Urothelium cell line (cell line): Measurements from ENCODE around the gene TMEM100.

Experiments used
- DNase-seq: peaks from one replicate; pipeline ENCODE4 v3.0.0; 2011; ENCODE audit warnings: low spot score, mixed read lengths
- FAIRE-seq: peaks from 2 replicates; lab custom pipeline; 2011; peaks lifted over from hg19 to GRCh38; lab: Jason Lieb, UNC

TMEM100 gene

DNA sequence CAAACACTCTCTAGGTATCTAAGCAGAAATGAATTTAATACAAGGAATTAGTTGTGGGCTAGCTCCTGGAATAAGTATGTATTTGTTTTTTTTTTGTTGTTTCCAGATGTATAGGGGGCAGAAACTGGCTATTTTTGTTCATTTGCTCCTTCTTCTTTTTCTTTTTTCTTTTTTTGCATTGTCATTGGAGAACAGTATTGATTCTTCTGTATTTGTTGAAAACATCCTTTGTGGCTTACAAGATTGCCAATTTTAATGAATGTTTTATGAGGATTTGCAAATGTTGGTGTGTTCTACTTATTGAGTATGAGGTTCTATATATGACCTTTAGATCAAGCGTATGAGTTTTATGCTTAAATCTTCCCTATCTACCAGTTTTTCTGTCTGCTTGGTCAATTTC, 22.6 kb upstream of the TMEM100 start:
- FAIRE-seq (no peak), DNase-seq (no peak)

DNA sequence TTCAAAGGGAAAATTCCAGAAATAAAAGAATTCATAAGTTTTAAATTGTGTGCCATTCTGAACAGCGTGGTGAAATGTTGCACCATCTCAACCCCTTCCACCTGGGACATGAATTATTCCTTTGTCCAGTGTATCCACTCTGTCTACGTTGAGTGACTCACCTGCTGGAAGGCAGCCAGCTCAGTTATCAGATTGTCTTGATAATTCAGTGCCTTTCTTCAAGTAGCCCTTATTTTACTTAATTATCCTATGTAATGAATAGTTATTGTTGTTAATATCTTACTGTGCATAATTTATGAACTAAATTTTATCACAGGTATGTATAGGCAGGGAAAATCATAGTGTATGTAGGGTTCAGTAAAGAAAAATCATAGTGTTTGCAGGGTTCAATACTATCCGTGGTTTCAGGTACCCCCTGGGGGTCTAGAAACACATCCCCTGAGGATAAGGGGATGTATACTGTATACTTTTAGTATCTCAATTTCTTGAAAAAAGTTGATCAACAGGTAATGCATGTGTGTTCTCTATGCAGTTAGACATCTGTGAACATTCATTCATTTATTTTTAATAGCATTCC, 20.5 kb upstream of the TMEM100 start:
- DNase-seq (peak; percentile 55), FAIRE-seq (peak; percentile 91)

DNA sequence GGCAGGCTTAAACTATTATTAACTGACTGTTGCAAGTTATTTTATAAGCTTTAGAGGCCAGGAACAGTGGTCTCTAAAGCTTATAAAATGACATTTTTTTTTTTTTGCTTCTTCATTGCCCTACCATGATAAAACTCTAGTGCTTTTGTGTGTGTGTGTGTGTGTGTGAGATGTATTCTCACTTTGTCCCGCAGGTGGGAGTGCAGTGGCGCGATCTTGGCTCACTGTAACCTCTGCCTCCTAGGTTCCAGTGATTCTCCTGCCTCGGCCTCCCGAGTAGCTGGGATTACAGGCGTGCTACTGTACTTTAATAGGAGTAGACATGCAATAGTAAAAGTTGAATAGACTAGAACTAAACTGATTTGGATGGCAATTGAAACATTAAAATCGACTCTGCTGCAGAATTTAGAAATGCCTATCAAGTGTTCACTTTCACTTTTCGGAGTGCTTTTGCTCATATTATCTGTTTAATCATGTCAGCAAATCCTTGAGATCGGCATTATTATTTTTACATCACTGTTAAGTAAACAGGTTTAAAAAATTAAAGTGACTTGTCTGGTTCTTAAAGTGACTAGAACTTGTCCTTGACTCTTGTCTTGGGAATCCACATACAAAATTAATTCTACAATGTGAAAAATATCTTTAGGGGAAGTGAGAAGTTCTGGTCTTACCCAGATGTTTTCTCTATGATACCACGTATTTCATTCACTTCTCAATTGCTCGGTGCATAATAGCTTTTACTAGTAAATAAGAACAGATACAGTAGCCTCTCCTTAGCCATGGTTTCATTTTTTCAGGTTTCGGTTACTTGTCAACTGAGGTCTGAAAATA, 19.8 kb upstream of the TMEM100 start:
- DNase-seq (no peak), FAIRE-seq (no peak)

DNA sequence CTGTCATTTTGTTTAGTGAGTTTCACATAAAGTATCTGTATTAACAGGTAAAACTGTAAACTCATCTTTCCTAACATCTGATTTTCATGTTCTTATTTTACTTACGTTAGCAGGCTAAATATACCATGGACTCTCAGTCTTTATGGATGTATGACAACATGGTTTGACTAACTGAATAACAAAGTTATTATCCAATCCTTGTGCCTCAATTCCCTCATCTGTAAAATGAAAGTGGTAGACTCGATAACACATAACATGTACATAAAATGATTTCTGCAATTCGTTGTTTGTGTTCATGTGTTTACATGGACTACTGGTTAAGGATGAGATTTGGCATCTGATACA, 18.7 kb upstream of the TMEM100 start:
- no peak for FAIRE-seq
- DNase-seq, result no peak

DNA sequence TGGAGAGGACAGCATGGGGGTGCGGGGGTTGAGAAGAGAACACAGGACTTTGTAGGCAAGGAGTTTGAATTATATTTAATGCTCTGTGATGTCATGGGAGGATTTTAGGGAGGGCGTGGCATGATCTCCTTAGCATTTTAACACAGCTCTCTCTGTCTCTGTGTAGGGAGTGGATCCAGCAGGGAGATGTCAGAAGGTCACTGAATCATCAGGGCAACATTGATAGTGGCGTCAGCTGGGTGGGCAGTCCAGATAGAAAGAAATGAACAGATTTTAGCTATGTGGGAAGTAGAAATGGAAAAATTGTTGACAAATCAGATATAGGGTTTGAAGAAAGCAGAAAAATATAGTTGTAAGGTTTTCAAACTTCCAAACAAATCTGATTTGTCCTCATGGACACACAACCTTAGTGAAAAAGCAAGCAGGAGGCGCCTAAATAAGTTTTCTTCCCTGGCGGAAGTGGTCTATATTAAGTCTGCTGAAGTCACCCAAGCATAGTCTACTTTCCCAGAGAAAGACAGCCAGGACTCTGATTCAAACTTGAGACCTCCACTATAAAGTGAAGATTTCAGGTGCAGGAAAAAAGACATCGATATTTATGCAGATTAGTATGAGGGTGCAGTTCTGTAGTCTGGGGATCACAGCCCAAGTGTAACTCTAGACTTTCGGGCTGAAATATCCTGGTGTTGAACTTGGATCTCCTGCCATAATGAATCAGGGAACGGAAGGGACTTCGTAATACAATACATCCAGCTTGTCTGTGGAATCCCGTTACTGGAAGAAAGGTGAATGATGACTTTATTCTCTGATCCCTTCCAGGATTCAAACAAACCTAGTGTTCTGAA, 18.1 kb upstream of the TMEM100 start:
- FAIRE-seq (no peak), DNase-seq (no peak)

DNA sequence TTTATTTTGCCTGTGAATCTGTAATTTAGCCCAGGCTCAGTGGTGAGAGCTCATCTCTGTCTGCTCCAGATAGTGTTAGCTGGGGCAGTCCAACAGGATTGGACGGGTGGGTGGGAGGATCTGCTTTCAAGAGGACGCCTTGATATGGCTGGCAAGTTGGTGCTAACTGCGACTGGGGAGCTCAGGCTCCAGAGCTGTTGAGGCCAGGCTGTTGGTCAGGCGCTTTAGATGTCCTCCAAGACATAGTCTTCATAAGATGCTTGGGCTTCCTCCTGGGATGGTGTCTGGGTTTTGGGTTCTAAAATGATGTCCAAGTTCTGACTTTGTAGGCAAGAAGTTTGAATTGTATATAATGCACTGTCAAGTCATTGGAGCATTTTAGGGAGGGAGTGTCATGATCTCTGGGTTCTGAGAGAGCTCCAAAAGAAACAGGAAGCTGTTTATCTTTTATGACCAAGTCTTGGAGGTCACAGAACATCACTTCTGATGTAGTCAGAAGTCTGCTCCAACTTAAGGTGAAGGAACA, 15.4 kb upstream of the TMEM100 start:
- DNase-seq, result no peak
- FAIRE-seq, result no peak

DNA sequence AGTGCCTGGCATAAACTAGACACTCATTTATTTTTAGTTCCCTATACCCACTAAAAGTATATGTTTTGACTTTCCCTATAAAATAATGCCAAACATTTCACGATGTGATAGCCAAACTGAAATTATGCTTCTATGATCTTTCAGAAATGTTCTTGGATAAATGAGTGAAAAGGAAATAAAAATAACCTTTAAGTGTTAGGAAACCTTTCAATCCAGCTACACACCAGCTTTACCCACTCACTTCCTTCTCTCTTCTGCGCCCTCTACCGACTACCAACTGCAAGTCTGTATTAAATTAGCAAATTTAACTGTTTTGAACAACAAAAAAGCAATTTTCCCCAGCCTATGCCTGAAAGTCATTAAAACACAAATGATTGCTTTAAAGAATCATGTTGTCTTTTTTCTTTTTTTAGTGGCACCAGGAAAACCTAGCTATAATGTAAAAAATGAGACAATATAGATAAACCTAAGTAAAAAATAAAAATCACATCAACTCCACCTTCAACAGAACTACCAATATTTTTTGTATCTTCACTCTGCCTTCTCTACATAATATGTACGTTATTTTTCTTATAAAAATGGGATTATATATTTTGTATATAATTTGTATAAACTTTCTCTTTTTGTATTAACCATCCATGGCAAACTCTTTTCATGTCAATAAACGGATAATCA, 13.2 kb upstream of the TMEM100 start:
- DNase-seq (peak; percentile 37), FAIRE-seq (no peak)

DNA sequence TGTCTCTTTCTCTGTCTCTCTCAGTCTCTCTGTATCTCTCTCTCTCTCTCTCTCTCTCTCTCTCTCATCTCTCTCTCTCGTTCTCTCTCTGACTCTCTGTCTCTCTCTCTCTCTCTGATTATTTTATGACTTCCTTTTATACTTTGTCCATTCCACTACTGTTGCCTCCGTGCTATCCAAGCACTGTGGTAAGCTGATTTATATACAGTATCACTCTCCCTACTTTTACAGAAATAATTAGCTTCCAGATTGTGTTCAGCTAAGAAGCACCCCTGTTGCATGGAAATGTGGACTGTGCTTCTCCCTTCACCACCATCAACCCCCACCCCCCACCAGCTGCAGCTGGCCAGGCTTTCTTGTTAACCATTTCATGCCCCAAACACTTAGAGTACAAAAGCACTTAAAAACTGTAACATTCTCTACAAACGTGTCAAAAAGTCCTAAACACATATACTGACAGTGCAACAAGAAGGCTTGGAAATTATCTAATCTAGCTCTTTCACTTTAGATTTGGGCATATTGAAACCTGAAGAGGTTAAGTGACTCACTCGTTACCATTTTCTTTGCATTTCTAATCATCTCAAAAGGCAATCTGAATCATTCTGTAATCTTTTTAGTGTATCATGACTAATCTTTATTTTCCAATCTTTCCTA, 11.6 kb upstream of the TMEM100 start:
- FAIRE-seq (no peak), DNase-seq (no peak)

DNA sequence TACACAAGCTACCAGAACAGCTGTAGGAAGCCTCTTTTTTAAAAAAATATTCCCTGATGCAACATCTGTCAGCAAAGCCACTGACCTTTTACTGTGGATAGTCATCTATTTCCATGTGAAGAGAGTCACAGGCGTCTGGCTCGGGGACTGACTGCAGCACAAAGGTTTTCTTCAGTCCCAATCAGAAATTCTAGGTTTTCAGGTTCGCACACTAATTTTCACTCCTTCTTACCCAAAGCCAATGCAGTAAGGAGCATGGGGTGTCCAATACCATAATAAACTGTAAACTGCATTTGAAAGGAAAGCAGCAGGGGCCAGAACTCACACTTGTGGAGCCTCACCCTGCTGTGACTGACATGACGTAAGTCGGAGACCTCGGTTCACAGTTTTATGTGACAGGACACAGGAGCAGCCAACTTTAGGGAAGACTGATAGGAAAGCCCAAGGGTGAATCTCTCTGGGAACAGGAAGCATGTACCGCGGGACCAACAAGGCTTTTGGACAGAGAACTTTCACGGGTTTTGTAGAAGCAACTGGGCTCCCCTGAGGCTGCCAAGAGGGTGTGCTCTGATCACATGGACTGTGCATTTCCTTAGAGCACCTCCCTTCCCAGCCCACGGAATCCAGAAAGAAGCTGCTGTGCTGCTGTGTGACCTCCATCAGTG, 9.1 kb upstream of the TMEM100 start:
- FAIRE-seq (no peak), DNase-seq (no peak)

DNA sequence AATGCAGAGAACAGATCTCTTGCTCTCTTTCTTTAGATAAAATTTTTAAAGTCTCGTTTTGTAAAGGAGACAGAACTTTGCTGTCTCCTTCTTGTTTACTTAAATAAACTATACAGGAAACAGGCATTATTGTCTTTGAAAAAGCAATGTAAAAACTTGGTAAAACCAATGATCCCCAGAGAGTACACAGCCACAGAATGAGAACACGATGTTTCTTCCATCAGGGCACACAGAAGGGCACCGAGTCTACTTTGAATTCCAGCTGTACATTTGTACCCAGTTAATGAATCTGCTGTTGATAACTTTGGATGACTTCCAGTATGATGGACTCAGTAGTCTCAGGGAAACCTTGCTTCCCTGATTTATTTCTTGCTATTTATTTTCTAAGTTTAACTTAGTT, 8.1 kb upstream of the TMEM100 start:
- DNase-seq (no peak), FAIRE-seq (no peak)

DNA sequence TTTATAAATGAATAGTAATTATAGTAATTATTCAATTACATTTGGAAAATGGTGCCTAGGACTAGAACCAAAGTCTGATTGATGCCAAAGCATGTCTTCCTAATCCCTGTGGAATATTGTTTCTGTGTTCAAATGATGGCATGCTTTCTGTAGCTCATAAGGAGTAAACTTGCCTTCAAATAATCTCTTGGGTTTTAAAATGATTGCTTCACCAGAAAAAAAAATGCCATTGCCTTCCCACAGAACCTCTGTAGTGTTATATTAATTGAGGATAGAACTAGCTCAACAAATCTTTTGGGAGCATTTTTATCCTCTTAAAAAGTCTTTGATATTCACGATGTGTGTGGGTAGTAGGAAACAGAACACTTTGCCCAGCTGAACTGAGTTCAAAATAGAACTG, 7.7 kb upstream of the TMEM100 start:
- FAIRE-seq (no peak), DNase-seq (no peak)

DNA sequence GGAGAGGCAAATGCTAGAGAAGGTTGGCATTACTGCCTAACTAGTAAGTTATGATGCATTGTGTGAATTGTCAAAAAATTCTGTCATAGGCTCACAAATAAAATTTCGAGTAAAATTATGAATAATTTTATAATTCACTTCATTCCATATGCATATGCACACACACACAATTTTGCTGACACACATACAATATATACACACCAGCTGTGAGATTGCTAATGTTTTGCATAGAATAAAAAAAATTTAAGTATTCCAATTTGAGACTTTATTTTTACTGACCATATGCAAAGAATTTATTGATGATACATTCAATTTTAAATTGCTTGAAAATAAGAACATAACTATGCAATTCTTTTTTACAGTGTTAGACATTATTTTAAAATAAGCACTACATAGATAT, 6.8 kb upstream of the TMEM100 start:
- no peak for DNase-seq
- no peak for FAIRE-seq

DNA sequence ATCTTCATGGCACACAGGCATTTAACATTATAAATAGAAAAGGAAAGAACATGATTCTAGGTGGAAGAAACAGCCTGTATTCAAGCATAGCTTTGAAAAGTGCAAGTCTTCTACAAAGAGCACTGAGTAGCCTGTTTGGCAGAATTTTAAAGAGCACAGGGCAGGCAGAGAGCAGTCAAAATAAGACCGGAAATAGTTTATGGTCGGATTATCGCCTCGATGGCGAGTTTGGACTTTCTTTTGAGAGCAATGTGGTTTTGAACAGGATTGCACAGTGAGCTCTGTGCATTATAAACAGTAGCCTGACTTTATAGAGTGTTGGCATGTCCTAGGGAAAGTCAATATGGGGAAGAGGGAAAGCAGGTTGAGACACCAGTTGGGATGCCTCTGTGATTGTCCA, 6.2 kb upstream of the TMEM100 start:
- FAIRE-seq (no peak), DNase-seq (no peak)

DNA sequence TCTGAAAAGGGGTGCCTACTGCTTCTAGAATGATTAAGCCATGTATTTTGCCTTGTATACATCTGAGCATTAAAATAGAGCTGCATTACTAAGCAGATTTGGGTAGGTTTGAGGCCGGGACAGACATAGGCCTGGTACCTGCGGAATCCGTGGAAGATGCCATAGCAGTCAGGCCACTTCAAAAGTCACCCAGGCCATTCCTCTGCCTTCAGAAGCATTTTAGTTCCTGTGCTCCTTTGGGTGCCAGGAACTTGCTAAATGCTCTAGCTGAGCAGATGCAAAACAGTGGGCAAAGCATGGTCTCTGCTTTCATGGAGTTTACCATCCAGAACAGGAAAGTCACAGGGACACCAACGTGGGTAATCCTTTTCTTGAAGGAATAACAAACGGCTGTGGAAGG, 5.7 kb upstream of the TMEM100 start:
- FAIRE-seq (no peak), DNase-seq (no peak)

DNA sequence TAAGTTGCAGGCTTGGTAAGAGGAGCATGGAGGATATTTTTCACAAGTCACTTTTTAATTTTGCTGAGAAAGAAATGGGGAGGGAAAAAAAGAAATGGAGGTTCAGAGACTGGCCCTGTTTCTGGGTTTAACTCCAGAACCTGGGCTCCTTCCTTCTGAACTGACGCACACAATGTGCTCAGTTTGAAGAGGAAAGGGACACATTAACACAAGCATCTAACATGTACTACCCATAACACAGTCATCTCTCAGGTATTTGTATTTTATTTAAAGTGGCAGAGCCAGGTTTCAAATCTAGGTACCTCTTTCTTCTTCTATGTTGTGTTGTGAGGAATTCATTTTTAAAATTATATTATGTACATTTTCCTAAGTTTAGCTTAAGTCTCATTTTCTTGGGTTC, 5.3 kb upstream of the TMEM100 start:
- DNase-seq, result no peak
- FAIRE-seq, result no peak

DNA sequence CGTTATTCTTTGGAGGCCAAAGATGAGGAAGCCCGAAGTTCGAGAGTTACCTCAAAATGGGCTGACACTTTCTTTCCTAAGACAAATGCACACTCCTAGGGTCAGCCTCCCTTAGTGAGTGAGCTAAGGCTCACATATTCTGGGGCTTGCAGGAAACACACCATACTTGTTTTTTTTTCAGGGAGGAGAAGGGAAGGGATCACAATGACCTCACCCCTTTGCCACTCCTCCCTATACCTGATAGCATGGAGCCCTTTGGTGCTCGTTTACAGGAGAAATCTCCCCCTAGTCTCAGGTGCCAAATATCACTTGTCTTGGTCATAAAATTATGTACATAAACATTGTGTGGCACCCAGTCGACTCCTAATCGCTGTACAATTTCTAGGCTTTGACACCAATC, 4.6 kb upstream of the TMEM100 start:
- FAIRE-seq (no peak), DNase-seq (no peak)

DNA sequence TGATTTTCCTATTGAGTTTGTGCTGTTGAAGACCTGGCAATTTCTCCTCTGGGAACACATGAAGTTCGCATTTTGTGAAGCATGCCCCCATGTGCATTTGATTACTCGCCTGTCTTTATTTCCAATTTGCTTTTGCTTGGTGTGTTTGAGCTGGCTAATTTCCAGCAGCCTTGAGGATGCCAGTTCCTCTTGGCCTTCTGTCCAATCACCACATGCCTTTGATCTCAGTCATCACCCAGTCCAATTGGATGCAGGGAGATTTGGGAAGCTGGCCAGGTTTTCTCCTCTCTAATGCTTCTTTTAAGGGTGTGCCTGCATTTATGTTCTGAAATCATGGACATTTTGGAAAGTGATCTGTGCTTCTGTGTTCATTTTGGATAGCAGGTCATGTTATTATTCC, 3.8 kb upstream of the TMEM100 start:
- peak; percentile 62 for DNase-seq
- FAIRE-seq, result no peak

DNA sequence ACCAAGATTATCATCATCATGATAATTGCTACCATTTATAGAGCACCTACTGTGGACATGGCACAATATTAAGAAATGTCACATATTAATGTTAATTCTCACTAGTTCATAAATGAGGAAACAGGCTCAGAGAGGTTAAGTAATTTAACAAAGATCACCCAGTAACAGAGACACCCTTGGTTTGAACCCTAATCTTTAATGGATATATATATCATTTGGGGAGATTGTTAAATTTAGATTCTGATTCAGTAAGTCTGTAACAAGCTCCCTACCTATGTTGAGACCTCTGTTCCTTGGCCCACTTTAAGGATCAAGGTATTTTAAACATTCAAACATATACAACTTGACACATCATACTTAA, 804 bp upstream of the TMEM100 start:
- no peak for FAIRE-seq
- no peak for DNase-seq

DNA sequence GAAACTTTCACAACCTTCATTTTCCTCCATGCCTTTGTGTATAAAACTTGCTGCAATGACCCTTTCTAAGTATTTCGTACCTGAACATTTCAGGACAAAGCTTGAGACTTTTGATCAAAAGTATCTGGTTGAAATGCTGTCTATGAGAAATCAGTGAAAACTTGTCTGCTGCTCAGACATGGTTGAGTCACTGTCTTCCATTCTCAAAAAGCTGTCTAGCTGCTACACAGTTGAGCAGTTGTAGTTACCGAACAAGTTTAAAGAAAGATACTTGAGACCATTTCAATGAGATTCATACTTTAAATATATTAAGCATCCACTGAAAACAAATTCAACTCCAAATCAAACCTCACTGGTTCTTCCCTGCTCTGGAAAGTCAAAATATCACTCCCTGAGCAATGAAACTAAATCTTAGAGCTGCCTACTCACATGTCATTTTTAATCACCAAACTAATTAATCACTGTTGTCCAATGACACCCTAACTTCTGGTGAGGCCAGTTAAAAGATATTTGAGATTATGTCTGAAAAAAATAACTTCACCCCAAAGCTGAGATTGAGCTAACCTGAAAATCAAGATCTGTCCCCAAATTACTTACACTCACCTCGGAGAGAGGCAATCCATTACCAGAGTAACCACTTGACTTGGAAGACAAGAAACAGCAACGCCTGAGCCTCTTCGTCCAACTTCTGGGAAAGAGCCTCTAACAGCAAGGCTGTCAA, 488 bp downstream of the TMEM100 start:
- FAIRE-seq (no peak), DNase-seq (no peak)
